ENCODE measurements around the gene COL24A1. TPM values are rescaled to one million over a fixed set of nuclear protein-coding genes. Genes with fewer than 3 reads are reported as not detected.
A peak's percentile ranks its signal among the peaks of the same experiment; 100 is the strongest.

The COL24A1 gene
- total RNA-seq, 1 experiment from 2014 or later, result not detected

- Mint-ChIP-seq H3K27ac (ENCODE audit: low read depth, unreplicated experiment) (no peak overlapping the region), H3K36me3 (ENCODE audit: insufficient read depth, unreplicated experiment) (no peaks in the 10 kb centered on the region), H3K4me3 (ENCODE audit: unreplicated experiment) (no peak overlapping the region), H3K4me1 (ENCODE audit: insufficient read depth, unreplicated experiment) (peaks cover 5% of the 10 kb centered on the region), H3K27me3 (ENCODE audit: insufficient read depth, unreplicated experiment) (peaks cover 24% of the 10 kb centered on the region), H3K9me3 (ENCODE audit: unreplicated experiment) (no peaks in the 10 kb centered on the region)
- CTCF ChIA-PET, result interaction anchor here (0.7 kb wide), 1 partner anchor 13 kb away, joined by 3 read pairs; no protein-coding TSS in a partner anchor
- POLR2A ChIA-PET, result interaction anchor here (1.1 kb wide), 1 partner anchor 23 kb away, joined by 5 read pairs; no protein-coding TSS in a partner anchor
- BruUV-seq (replicated peaks), result no TSS peak
- intact Hi-C loops (cut with micrococcal nuclease), result no loop called here
- TF ChIP-seq CTCF (IDR thresholded peaks at IDR 0.05; ENCODE audit: unreplicated experiment), result no peak
- peak; percentile 37 for DNase-seq (ENCODE audit: unreplicated experiment)
Observed at GRCh38 chr1:85998105-85998855, 158.3 kb downstream of the COL24A1 start.

GRCh38 chr1:85992791-85993190 is 163.8 kb downstream of the COL24A1 start:
- DNase-seq (ENCODE audit: unreplicated experiment), result peak; percentile 27
- H3K4me3 Mint-ChIP-seq (ENCODE audit: unreplicated experiment), result no peak overlapping the region
- H3K4me1 Mint-ChIP-seq (ENCODE audit: insufficient read depth, unreplicated experiment), result no peaks in the 10 kb centered on the region
- POLR2A ChIA-PET, result no interaction called here
- intact Hi-C loops (cut with micrococcal nuclease), result no loop called here
- CTCF ChIA-PET, result no interaction called here
- TF ChIP-seq CTCF (IDR thresholded peaks at IDR 0.05; ENCODE audit: unreplicated experiment), result no peak
- H3K36me3 Mint-ChIP-seq (ENCODE audit: insufficient read depth, unreplicated experiment), result no peaks in the 10 kb centered on the region
- H3K27ac Mint-ChIP-seq (ENCODE audit: low read depth, unreplicated experiment), result no peak overlapping the region
- no peaks in the 10 kb centered on the region for H3K9me3 Mint-ChIP-seq (ENCODE audit: unreplicated experiment)
- BruUV-seq (replicated peaks), result no TSS peak
- peaks cover 48% of the 10 kb centered on the region for H3K27me3 Mint-ChIP-seq (ENCODE audit: insufficient read depth, unreplicated experiment)

- Mint-ChIP-seq H3K9me3 (ENCODE audit: unreplicated experiment) (no peaks in the 10 kb centered on the region), H3K4me3 (ENCODE audit: unreplicated experiment) (no peak overlapping the region), H3K27ac (ENCODE audit: low read depth, unreplicated experiment) (no peak overlapping the region), H3K36me3 (ENCODE audit: insufficient read depth, unreplicated experiment) (no peaks in the 10 kb centered on the region), H3K4me1 (ENCODE audit: insufficient read depth, unreplicated experiment) (no peaks in the 10 kb centered on the region), H3K27me3 (ENCODE audit: insufficient read depth, unreplicated experiment) (peaks cover 61% of the 10 kb centered on the region)
- no peak for DNase-seq (ENCODE audit: unreplicated experiment)
- BruUV-seq (replicated peaks), result no TSS peak
- intact Hi-C loops (cut with micrococcal nuclease), result no loop called here
- POLR2A ChIA-PET, result interaction anchor here (0.7 kb wide), 1 partner anchor 581 kb away, joined by 3 read pairs; no protein-coding TSS in a partner anchor
- CTCF ChIA-PET, result no interaction called here
- TF ChIP-seq CTCF (IDR thresholded peaks at IDR 0.05; ENCODE audit: unreplicated experiment), result no peak
Observed at GRCh38 chr1:85991261-85991660, 165.3 kb downstream of the COL24A1 start.

GRCh38 chr1:85984636-85985035 is 171.9 kb downstream of the COL24A1 start:
- no peak overlapping the region for H3K4me3 Mint-ChIP-seq (ENCODE audit: unreplicated experiment)
- H3K36me3 Mint-ChIP-seq (ENCODE audit: insufficient read depth, unreplicated experiment), result no peaks in the 10 kb centered on the region
- DNase-seq (ENCODE audit: unreplicated experiment), result no peak
- no peak overlapping the region for H3K27ac Mint-ChIP-seq (ENCODE audit: low read depth, unreplicated experiment)
- ChIA-PET POLR2A (no interaction called here), CTCF (no interaction called here)
- BruUV-seq (replicated peaks), result no TSS peak
- intact Hi-C loops (cut with micrococcal nuclease), result no loop called here
- TF ChIP-seq CTCF (IDR thresholded peaks at IDR 0.05; ENCODE audit: unreplicated experiment), result no peak
- H3K27me3 Mint-ChIP-seq (ENCODE audit: insufficient read depth, unreplicated experiment), result peaks cover 92% of the 10 kb centered on the region
- no peaks in the 10 kb centered on the region for H3K4me1 Mint-ChIP-seq (ENCODE audit: insufficient read depth, unreplicated experiment)
- H3K9me3 Mint-ChIP-seq (ENCODE audit: unreplicated experiment), result no peaks in the 10 kb centered on the region

Measured in MCF 10A (cell line).